Endothelial cell of umbilical vein (primary cell): ENCODE measurements around the gene TIGD7. TPM values are rescaled to one million over a fixed set of nuclear protein-coding genes. Genes with fewer than 3 reads are reported as not detected.

Source experiments
- Bru-seq: library from RNA; stranded (reverse); fragments of 400-500 nt; gene quantifications from one replicate; lab custom pipeline; 2021; lab: Mats Ljungman, UMichigan
- BruChase-seq, 2 experiments: library from RNA; stranded (reverse); fragments of 400-500 nt; gene quantifications; one replicate each; lab custom pipeline; 2021; lab: Mats Ljungman, UMichigan
- BruUV-seq: library from RNA; stranded (reverse); fragments of 400-500 nt; replicated peaks from 2 replicates; lab custom pipeline; 2021; lab: Mats Ljungman, UMichigan
- CTCF ChIA-PET: fragments of 300-600, 350-600 bp; sonication (Branson Sonifier 250); formaldehyde crosslinking; loops from one replicate; lab custom pipeline; 2021; ENCODE audit warnings: antibody characterized with exemption, inconsistent platforms; lab: Charles Lee
- POLR2A ChIA-PET: fragments of 300-600, 350-600 bp; sonication (Branson Sonifier 250); formaldehyde crosslinking; loops from one replicate; lab custom pipeline; 2021; ENCODE audit warnings: antibody characterized with exemption, inconsistent platforms; lab: Charles Lee
- DNase-seq: peaks from one replicate; pipeline ENCODE4 v3.0.0-alpha.2; 2011; ENCODE audit warnings: low read depth, low spot score
- FAIRE-seq: peaks from 2 replicates; lab custom pipeline; 2011; peaks lifted over from hg19 to GRCh38; lab: Jason Lieb, UNC
- H2AFZ ChIP-seq: 2 replicates; pipeline ENCODE4 v1.6.0; 2012; ENCODE audit warnings: low read depth, low read length, control low read depth, inconsistent platforms
- H3K27ac ChIP-seq: 2 replicates; pipeline ENCODE4 v1.5.1; 2011; ENCODE audit warnings: low read depth, mild to moderate bottlenecking, control low read depth, low read length, moderate library complexity; ENCODE audit not compliant: insufficient read depth
- H3K27me3 ChIP-seq, 2 experiments: 2 replicates each; pipeline versions ENCODE4 v1.6.0 to v1.6.1; 2011; ENCODE audit warnings: low read length in 2 of 2, mixed read lengths in 1 of 2; ENCODE audit not compliant: control insufficient read depth in 2 of 2, insufficient read depth in 2 of 2
- H3K36me3 ChIP-seq, 2 experiments: 2 replicates in 1 of 2; 3 replicates in 1 of 2; pipeline ENCODE4 v1.5.1; 2011; ENCODE audit warnings: low read length in 2 of 2, mild to moderate bottlenecking in 1 of 2, moderate library complexity in 1 of 2; ENCODE audit not compliant: control insufficient read depth in 2 of 2, insufficient read depth in 2 of 2; ENCODE audit errors: extremely low read depth in 1 of 2
- H3K4me1 ChIP-seq: 3 replicates; pipeline ENCODE4 v1.5.1; 2011; ENCODE audit warnings: mild to moderate bottlenecking, low read length; ENCODE audit not compliant: control insufficient read depth, insufficient read depth; ENCODE audit errors: extremely low read depth
- H3K4me2 ChIP-seq: 2 replicates; pipeline ENCODE4 v1.6.1; 2011; ENCODE audit warnings: low read length, control low read depth, mixed read lengths; ENCODE audit not compliant: insufficient read depth
- H3K4me3 ChIP-seq, 3 experiments: fragments of 200-600 bp in 1 of 3; sonication (generic), shearing (Covaris generic) in 1 of 3; replicated peaks in 1 of 3; 2 replicates each; pipeline ENCODE4 v1.5.1; 2011 to 2016; ENCODE audit warnings: control low read depth in 3 of 3, low read length in 3 of 3, mild to moderate bottlenecking in 2 of 3, inconsistent platforms in 1 of 3, low read depth in 1 of 3, moderate library complexity in 1 of 3; ENCODE audit not compliant: insufficient read depth in 1 of 3
- H3K79me2 ChIP-seq: 2 replicates; pipeline ENCODE4 v1.6.0; 2012; ENCODE audit warnings: low read length, inconsistent platforms; ENCODE audit not compliant: control insufficient read depth, insufficient read depth
- H3K9ac ChIP-seq: replicated peaks from 2 replicates; pipeline ENCODE3; 2011; ENCODE audit warnings: low read length, control low read depth; ENCODE audit not compliant: insufficient read depth; ENCODE audit errors: extremely low read depth
- H3K9me1 ChIP-seq: replicated peaks from 3 replicates; pipeline ENCODE4 v1.6.0; 2011; ENCODE audit warnings: mild to moderate bottlenecking, low read length; ENCODE audit not compliant: control insufficient read depth, insufficient read depth; ENCODE audit errors: extremely low read depth
- H3K9me3 ChIP-seq: replicated peaks from 2 replicates; pipeline ENCODE4 v1.5.1; 2012; ENCODE audit warnings: low read length, inconsistent platforms; ENCODE audit not compliant: control insufficient read depth, insufficient read depth
- H4K20me1 ChIP-seq: replicated peaks from 2 replicates; pipeline ENCODE3; 2011; ENCODE audit warnings: mild to moderate bottlenecking, low read length; ENCODE audit not compliant: control insufficient read depth, insufficient read depth; ENCODE audit errors: extremely low read depth
- EZH2 ChIP-seq: IDR thresholded peaks from 2 replicates; pipeline ENCODE4 v1.6.1; 2012; ENCODE audit warnings: borderline replicate concordance, low read depth, mild to moderate bottlenecking, moderate library complexity, low read length, inconsistent platforms; ENCODE audit not compliant: severe bottlenecking
- FOS ChIP-seq: IDR thresholded peaks from 2 replicates; pipeline ENCODE4 v1.6.1; 2011; ENCODE audit warnings: mild to moderate bottlenecking, low read length, moderate library complexity, borderline replicate concordance; ENCODE audit not compliant: insufficient read depth
- GATA2 ChIP-seq: IDR thresholded peaks from 2 replicates; pipeline ENCODE4 v1.7.0; 2011; ENCODE audit warnings: low read depth, mild to moderate bottlenecking, moderate library complexity, mixed read lengths, low read length; ENCODE audit not compliant: insufficient read length, insufficient read depth
- JUN ChIP-seq: IDR thresholded peaks from 2 replicates; pipeline ENCODE4 v1.6.1; 2011; ENCODE audit warnings: borderline replicate concordance, low read depth; ENCODE audit not compliant: insufficient read length, insufficient read depth
- MYC ChIP-seq: IDR thresholded peaks from one replicate; pipeline ENCODE4 v1.6.1; 2011; ENCODE audit warnings: mild to moderate bottlenecking, low read depth, low read length
- POLR2A ChIP-seq: IDR thresholded peaks from 2 replicates; pipeline ENCODE4 v1.6.1; 2012; ENCODE audit warnings: low read depth, mild to moderate bottlenecking, control low read depth, low read length
- POLR2AphosphoS5 ChIP-seq: IDR thresholded peaks from 2 replicates; pipeline ENCODE4 v1.6.1; 2012; ENCODE audit warnings: low read depth, mild to moderate bottlenecking, control low read depth, low read length, moderate library complexity; ENCODE audit not compliant: insufficient read depth
- dilution Hi-C: fragments of 300-500 bp; cut with MboI; formaldehyde crosslinking; loops from one replicate; pipeline ENCODE4 v1.15.0; 2019; ENCODE audit warnings: low sequenced_read_pairs; ENCODE audit not compliant: extremely low pct_ligation_motif_present
- intact Hi-C: fragments of 100-400 bp; cut with micrococcal nuclease; formaldehyde crosslinking; loops from one replicate; pipeline ENCODE4 v1.10.0; 2022
- long read RNA-seq: library from polyadenylated mRNA; stranded (forward); transcript quantifications from one replicate; pipeline ENCODE4 v2.0.0, GENCODE V29; 2021
- polyA minus RNA-seq, 3 experiments: library from RNA; depleted of rRNA, polyadenylated mRNA; stranded (reverse); fragments of >200 nt; gene quantifications; 1 replicate in 1 of 3; 2 replicates in 2 of 3; pipeline ENCODE4 v1.2.3, GENCODE V29; 2011
- polyA plus RNA-seq, 4 experiments: library from polyadenylated mRNA; depleted of rRNA in 3 of 4; stranded (reverse) in 3 of 4; unstranded in 1 of 4; fragments of >200 nt; gene quantifications; 2 replicates each; pipeline versions ENCODE4 v1.2.1 to v1.2.3, GENCODE V29; 2011 to 2012; ENCODE audit warnings: missing spikeins in 1 of 4
- total RNA-seq: library from RNA; stranded (reverse); gene quantifications from 2 replicates; pipeline ENCODE4 v1.2.3, GENCODE V29; 2021
- TF ChIP-seq, protein P1 (sequence below): IDR thresholded peaks from 2 replicates; pipeline ENCODE4 v1.6.1; 2011; ENCODE audit not compliant: insufficient read depth, insufficient read length
- TF ChIP-seq, protein P2 (sequence below), 2 donors: IDR thresholded peaks; 1 replicate in 1 of 2; 2 replicates in 1 of 2; pipeline ENCODE4 v1.5.1; 2011; ENCODE audit warnings: low read length in 2 of 2, mild to moderate bottlenecking in 2 of 2, moderate library complexity in 2 of 2, control low read depth in 1 of 2, inconsistent platforms in 1 of 2, low read depth in 1 of 2; ENCODE audit not compliant: insufficient read depth in 1 of 2; ENCODE audit errors: extremely low read depth in 1 of 2

TIGD7 gene, protein sequence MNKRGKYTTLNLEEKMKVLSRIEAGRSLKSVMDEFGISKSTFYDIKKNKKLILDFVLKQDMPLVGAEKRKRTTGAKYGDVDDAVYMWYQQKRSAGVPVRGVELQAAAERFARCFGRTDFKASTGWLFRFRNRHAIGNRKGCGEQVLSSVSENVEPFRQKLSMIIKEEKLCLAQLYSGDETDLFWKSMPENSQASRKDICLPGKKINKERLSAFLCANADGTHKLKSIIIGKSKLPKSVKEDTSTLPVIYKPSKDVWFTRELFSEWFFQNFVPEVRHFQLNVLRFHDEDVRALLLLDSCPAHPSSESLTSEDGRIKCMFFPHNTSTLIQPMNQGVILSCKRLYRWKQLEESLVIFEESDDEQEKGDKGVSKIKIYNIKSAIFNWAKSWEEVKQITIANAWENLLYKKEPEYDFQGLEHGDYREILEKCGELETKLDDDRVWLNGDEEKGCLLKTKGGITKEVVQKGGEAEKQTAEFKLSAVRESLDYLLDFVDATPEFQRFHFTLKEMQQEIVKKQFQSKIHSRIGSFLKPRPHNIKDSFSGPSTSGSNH
- 3.3 and 3.5 TPM in 2 replicates for total RNA-seq
- polyA plus RNA-seq, result 1.1 TPM in 2 replicates
- polyA plus RNA-seq (2011; cell fraction: cytosol; rRNA removed), result 1.3 and 1.4 TPM in 2 replicates
- 2.6 and 5.1 TPM in 2 replicates for polyA plus RNA-seq (2011; cell fraction: nucleus; rRNA removed)
- polyA plus RNA-seq (2012), result 1.3 and 1.4 TPM in 2 replicates
- 2.5 and 4.8 TPM in 2 replicates for polyA minus RNA-seq
- 0.82 TPM for polyA minus RNA-seq (2011; cell fraction: cytosol; rRNA and poly(A)+ RNA removed)
- 5.0 and 5.1 TPM in 2 replicates for polyA minus RNA-seq (2011; cell fraction: nucleus; rRNA and poly(A)+ RNA removed)
- percentile 59 among the genes with signal in this experiment for Bru-seq, nascent RNA
- BruChase-seq, experiment 1, labeled RNA remaining after a 6-hour chase, result percentile 69 among the genes with signal in this experiment
- BruChase-seq, experiment 2, labeled RNA remaining after a 2-hour chase, result percentile 75 among the genes with signal in this experiment
- long read RNA-seq, partial matches to known transcripts, result 0 of 10 reads
- long read RNA-seq, other reads (novel, unspliced or antisense), result 10 of 10 reads

DNA sequence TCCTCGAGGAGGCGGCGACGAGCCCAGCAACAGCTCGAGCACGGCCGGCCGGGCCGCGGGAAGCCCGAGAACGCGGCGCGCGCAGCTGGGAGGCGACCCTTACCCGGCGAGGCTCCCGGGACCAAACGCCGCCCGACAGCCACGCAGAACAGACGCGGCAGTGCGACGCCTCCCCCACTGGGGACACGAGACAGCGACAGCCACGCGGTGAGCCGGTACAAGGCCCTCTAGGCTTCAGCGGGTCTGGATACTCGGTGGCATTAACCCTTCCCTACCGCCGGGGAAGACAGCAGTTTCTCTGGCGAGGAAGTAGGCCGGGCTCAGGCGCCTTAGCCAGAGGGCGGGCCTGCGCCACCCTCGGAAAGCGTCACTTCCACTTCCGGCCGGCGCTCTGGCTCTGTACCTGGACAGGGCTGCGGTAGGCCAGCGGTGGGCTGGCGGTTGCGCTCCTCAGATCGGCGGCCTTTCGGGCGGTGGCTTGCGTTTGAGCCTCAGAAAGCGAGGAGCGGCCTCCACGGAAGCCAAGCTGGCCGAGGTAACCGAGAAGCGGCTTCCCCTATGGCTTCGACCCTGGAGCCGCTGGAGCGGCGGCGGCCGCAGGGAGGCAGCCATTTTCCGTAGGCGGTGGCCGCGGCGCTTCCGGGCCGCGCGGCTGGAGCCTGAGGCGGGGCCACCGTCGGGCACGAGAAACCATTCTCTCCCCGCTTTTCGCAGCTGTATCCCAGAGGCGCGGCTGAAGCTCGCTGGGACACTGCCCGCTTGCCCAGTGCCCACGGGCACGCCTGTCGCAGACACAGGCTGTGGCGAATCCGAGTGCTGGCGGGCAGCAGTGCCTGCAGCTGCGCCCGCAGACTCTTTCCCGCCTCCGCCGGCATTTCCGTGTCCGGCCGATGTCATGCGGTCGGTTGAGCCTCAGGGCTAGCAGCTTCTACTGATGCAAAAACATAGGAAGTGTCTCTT lies at the start of gene TIGD7, which contains the start of gene ZNF75A:
TIGD7 (minus strand) TSS at position 322 of the 960 bp plus-strand sequence. CDS start 4,816 bp downstream, outside the sequence.
ZNF75A (plus strand) TSS at position 389 of the 960 bp plus-strand sequence. CDS start 2,932 bp downstream, outside the sequence.
- CTCF ChIA-PET, result interaction anchor here (0.8 to 2.7 kb wide), 5 partner anchors 9 to 196 kb away, joined by 3 to 8 read pairs (median 3); no protein-coding TSS in a partner anchor
- peaks cover 5 to 13% of the 10 kb centered on the region in 2 experiments for H3K36me3 ChIP-seq

More for the DNA sequence above, at the start of gene TIGD7, which contains the start of gene ZNF75A:
- H3K27me3 ChIP-seq, result no peaks in the 10 kb centered on the region
- H3K9me3 ChIP-seq, result no peaks in the 10 kb centered on the region
- TSS peak; percentile 56 for BruUV-seq
- peak within 1 kb of the TSS; percentile 90 for H2AFZ ChIP-seq
- peak within 1 kb of the TSS; percentile 46 to 81 (median 65) for H3K4me3 ChIP-seq
- H3K79me2 ChIP-seq, result peaks cover 3% of the 10 kb centered on the region
- FAIRE-seq, result peak; percentile 85
- no peaks in the 10 kb centered on the region for H3K9me1 ChIP-seq
- H3K9ac ChIP-seq, result peak within 1 kb of the TSS; percentile 85
- H3K4me1 ChIP-seq, result peaks cover 12% of the 10 kb centered on the region
- intact Hi-C loops, result loop anchor here (1.0 to 2.0 kb wide), 4 partner anchors 22 to 116 kb away; partner anchors contain the start of genes ZNF174, ZNF263 and ZSCAN32
- POLR2A ChIA-PET, result interaction anchor here (0.9 kb wide), 1 partner anchor 22 kb away, joined by 4 read pairs; the partner anchor contains the start of gene ZNF263
- TF ChIP-seq EZH2 (no peak), POLR2A (peak; percentile 97), POLR2AphosphoS5 (peak; percentile 98), GATA2 (no peak), MYC (no peak), JUN (no peak), FOS (no peak)
- TF ChIP-seq, protein P1, sequence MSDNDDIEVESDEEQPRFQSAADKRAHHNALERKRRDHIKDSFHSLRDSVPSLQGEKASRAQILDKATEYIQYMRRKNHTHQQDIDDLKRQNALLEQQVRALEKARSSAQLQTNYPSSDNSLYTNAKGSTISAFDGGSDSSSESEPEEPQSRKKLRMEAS, result peak; percentile 52
- TF ChIP-seq, protein P2, sequence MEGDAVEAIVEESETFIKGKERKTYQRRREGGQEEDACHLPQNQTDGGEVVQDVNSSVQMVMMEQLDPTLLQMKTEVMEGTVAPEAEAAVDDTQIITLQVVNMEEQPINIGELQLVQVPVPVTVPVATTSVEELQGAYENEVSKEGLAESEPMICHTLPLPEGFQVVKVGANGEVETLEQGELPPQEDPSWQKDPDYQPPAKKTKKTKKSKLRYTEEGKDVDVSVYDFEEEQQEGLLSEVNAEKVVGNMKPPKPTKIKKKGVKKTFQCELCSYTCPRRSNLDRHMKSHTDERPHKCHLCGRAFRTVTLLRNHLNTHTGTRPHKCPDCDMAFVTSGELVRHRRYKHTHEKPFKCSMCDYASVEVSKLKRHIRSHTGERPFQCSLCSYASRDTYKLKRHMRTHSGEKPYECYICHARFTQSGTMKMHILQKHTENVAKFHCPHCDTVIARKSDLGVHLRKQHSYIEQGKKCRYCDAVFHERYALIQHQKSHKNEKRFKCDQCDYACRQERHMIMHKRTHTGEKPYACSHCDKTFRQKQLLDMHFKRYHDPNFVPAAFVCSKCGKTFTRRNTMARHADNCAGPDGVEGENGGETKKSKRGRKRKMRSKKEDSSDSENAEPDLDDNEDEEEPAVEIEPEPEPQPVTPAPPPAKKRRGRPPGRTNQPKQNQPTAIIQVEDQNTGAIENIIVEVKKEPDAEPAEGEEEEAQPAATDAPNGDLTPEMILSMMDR (IDR thresholded peaks at IDR 0.05; ENCODE audit: extremely low read depth in 1 of 2, insufficient read depth in 1 of 2, low read depth in 1 of 2, low read length in 2 of 2), result peak in 1 of 2 donors; percentile 5
- peak within 1 kb of the TSS; percentile 86 for H3K27ac ChIP-seq
- DNase-seq, result peak; percentile 92
- dilution Hi-C loops, result no loop called here
- H4K20me1 ChIP-seq, result no peaks in the 10 kb centered on the region
- H3K4me2 ChIP-seq, result peak within 1 kb of the TSS; percentile 91
